ENCODE results near the gene AKAP5.

The AKAP5 gene

DNA sequence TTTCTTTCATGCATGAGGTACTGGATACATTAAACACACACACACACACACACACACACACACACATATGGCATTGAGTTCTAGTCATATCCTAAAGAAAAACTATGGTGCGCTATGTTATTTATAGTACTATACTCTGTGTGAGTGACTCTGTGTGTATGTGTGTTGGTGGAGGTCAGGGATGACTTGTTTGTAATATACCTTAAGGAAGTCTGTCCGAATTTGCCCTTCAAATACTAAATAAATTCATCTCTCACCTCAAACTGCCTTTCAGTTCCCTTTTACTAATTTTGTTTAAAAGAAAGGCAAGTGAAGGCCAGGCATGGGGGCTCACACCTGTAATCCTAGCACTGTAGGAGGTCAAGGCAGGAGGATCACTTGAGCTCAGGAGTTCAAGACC is 2.1 kb upstream of the AKAP5 start:
- TF ChIP-seq CTCF (IDR thresholded peaks at IDR 0.05): no peak

DNA sequence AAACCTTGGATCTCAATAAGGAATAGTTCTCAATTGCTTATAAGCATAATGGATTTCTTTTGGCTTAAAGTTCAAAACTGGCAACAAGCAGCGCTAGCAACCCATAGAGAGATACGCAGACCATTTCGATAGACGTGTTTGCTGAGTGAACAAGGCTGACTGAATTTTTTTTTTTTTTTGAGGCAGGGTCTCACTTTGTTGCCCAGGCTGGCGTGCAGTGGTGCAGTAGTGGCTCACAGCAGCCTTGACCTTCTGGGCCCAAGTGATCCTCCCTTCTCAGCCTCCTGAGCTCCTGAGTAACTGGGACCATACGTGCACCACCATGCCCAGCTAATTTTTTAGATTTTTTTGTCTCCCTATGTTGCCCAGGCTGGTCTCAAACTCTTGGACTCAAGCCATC is 1.4 kb upstream of the AKAP5 start:
- TF ChIP-seq CTCF (IDR thresholded peaks at IDR 0.05): no peak

DNA sequence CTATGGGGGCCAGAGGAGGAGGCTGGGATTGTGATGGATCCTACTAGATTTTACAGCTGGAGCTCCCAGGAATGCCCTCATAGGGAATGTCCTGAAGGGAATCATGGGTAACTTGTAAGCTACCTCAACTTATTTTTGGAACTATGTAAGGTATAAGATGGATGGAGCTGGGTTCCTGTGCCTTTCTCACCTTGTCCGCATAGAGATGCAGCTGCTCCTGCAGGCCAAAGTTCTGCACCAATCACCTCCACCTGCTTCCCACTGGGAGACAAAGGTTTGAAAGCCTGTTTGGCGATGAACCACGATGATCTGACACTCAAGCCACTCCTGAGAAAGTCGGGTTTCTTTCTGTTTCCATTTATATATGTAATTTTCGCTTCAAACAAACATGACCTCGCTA is 648 bp upstream of the AKAP5 start:
- no peak for TF ChIP-seq CTCF (IDR thresholded peaks at IDR 0.05)

DNA sequence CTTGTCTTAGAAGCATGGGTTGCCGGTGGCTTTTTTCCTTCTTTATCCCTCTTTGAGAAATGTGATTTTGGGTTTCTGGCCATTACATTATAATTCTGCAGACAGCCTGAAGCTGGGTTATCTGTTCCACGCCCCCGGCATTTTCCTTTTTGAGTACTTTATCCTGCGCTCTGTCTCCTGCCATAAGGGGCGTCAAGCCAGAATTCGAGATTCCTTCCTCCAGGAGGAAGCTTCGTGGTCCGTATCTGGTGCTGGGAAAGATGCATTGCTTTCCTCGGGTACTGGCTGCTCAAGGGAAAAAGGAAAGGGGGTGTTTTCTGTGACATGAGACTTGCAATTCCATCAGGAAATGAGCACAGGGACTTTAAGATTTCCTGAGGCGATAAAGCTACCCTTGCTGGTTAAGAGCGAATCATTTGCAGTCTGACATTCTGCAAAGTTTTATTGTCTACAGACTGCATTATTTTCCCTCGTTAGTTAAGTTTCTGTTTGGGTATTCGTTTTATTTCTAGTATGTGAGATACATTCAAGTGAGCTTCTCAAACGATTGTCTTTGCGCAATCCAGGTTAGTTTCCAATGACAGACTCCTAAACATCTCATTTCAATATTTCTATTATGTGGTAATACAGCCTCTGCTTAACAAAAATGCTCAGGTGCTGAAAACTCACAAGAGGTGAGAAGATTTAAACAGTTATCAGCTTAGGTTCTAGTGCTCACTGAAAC is 694 bp downstream of the AKAP5 start:
- no peak for TF ChIP-seq CTCF (IDR thresholded peaks at IDR 0.05)

GRCh38 chr14:64467101-64467500 is 1.8 kb downstream of the AKAP5 start:
- TF ChIP-seq CTCF (IDR thresholded peaks at IDR 0.05): no peak

DNA sequence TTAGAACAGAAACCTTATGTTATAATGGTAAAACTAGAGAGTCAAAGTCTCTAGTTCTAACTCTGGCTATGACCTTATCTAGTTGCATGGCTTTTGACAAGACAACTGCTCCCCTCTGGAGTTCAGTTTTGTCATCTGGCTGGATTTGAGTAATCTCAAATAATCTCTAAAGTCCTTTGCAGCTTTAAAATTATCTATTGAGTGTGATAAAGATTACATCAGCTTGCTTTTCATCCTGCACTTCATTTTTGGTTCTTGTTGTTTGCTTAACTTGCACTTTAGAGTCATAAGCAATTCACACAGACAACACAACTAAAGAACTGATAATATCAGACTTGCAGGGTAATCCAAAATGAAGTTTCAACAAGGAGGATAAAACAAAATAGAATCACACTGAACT is 2.3 kb downstream of the AKAP5 start:
- TF ChIP-seq CTCF (IDR thresholded peaks at IDR 0.05): no peak

DNA sequence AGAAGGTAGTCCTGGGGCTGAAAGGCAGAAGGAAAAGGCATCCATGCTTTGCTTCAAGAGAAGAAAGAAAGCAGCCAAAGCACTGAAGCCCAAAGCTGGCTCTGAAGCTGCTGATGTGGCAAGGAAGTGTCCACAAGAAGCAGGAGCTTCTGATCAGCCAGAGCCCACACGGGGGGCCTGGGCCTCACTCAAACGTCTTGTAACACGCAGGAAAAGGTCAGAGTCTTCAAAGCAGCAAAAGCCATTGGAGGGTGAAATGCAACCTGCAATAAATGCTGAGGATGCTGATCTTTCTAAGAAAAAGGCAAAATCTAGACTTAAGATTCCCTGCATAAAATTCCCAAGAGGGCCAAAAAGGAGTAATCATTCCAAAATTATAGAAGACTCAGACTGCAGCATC is 3.2 kb downstream of the AKAP5 start:
- TF ChIP-seq CTCF (IDR thresholded peaks at IDR 0.05): no peak

DNA sequence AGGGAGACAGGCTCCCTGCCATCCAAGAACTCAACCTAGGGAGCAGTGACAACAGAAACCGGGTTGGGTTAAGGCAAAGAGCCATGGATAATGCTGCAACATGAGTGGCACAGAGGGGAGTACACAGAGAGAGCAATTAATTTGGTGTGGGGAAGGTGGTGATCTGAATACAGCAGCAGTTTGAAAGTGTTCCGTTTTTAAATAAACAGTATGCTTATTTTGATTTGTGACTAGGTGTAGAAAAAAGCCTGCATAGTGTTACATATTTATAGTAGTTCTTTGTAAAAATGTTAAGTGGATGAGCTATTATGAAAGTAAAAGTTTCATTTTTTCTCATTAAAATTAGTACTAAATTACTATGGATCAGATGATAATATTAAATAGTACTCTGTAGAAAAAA is 8.7 kb downstream of the AKAP5 start:
- TF ChIP-seq CTCF (IDR thresholded peaks at IDR 0.05): no peak

Measured in LNCAP (cell line).